HCEC 1CT (cell line): ENCODE measurements around the gene YPEL3.
"Not testable (repeated sequence)": the region's sequence is repeated elsewhere in the genome, so short reads cannot be mapped to it uniquely, and the experiment has no call there.

ENCODE experiments used
- DNase-seq: peaks from one replicate; pipeline ENCODE4 v3.0.0-alpha.2; 2017

YPEL3 gene

DNA sequence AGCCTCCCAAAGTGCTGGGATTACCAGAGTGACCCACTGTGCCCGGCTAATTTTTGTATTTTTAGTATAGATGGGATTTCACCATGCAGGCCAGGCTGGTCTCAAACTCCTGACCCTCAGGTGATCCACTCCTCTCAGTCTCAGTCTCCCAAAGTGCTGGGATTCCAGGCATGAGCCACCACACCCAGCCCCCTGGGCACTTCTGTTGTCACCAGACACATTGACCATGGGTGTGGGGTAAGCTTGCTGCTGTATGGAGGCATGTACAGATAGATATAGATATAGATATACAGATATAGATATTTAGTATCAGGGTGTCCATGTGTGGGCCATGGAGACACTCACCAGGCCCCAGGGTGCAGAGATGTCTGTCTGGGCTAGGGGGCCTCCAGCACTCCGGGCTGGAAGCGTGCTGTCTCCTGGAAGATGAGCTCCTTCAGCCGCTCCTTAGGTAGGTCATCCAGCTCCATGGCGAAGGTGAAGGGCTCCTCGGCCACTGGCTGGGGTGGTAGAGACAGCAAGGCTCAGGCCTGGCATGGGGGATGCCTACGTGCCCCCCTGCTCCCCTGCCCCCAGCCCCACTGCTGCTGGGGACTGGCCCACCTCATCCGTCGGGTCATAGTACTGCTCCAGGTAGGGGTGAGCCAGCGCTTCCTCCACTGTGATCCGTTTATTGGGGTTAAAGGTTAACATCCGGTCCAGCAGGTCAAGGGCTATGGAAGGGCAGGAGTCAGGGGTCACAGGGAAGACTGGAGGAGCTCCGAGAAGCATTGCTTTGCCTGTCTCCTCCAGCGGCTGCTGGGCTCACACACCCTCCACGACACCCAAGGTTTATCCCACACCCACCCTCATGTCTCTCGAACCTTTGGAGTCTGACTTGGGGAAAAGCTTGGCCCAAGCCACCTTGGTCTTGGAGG is 20.5 kb upstream of the YPEL3 start:
- no peak for DNase-seq

DNA sequence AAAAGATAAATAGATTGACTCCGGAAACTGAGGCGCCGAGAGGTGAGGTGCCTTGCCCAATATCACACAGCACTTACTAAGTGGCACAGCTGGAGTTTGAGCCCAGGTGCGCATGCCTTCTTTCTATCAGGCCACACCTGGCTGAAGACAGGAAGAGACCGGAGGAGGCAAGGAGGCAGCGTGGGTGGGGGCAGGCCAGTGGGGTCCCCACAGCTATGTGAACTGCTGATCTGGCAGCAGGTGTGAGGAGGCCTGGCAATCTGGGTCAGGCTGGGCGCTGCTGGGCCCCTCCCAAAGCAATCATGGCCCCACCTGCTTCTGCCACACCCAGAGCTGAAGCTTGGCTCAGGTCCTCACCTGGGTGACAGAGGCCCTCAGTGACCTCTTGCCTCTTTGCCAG is 19.2 kb upstream of the YPEL3 start:
- no peak for DNase-seq

DNA sequence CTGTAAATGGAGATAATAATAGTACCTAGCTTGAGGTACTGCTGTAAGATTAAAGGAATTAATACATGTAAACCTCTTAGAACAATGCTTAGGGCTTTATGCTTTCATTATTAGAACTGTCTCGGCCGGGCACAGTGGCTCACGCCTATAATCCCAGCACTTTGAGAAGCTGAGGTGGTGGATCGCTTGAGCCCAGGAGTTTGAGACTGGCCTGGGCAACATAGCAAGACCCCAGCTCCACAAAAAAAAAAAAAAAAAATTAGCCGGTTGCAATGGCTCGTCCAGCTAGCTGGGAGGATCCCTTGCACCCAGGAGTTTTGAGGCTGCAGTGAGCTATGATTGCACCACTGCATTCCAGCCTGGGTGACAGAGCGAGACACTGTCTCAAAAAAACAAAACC is 18.8 kb upstream of the YPEL3 start:
- not testable (repeated sequence) for DNase-seq

DNA sequence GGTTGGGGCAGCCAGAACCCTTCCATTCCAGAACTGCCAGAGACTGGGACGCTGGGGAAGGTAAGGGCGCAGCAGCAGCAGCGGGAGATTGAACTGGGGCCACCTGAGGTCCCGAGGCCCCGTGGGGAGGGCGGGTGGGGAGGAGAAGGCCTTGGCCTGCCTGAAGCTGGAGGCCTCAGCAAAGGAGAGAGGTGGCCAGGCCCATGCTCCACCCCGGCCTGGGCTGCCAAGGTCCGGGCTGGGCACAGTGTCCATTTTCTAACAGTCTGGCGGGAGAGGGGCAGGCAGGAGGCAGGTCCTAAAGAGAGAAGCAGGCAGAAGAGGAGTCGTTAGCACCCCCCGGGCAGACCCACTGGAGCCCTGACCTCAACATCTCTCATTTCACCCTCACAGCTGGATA is 18.4 kb upstream of the YPEL3 start:
- no peak for DNase-seq

DNA sequence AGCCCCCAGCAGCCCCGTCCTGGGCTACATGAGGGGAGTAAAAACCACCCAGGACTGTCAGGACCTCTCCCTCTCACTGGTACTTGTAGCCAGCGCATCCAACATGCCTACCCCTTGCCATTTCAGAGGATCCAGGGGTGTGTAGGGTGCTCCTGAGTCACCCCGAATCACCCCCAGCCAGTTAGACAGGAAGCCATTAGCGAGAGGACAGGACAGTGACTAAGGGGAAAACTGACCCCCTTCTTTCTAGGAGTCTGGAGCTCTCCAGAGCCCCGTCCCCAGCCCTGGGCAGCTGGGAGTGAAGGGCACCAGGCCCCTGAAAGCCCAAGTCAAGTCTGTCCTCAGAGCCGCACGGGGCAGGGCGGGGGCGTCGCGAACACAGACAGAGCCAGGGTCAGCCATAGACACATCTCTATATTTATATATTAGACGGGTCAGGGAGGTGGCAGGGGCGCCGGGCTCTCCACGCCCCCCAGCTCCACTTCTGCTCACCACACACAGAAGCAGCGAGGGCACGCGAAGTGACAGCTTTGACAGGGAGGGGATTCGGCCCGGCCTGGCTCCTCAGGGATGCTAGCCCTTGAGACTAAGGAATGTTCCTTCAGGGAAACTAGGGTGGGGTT is 17.8 kb upstream of the YPEL3 start:
- peak; percentile 40 for DNase-seq

DNA sequence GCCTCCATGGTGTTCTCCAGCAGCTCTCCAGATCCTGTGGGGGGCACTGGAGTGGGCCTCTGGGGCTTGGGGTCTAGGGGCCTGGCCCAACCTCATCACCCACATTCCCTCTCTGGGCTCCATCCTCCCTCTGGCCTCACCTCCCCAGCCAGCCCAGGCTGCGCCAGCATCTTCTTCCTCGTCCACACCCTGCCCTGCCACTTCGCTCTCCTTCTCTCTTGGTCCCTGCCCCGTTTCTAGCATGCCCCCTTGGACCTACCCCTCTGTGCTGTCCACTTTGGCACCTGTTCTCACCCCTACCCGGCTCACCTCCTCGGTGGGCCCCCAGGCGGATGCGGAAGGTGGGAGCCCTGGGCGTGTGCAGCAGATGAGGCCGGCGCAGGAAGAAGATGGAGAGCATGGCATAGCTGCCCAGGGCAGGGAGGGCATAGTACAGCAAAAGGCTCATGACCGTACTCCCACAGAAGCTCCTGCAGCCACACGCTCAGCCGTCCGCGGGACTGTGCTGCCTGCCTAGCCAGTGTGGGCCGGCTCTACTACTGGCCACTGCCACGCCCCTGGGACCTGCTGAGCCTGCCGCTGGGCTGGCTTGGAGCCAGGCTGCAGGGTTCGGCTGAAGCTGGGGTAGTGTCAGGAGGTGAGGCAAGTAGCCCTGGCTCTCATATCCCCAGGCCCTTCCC is 17.2 kb upstream of the YPEL3 start, which contains the start of gene GDPD3:
Gene GDPD3 (minus strand): TSS at position 507 of the 680 bp plus-strand sequence. CDS start 59 bp downstream, at position 448.
- DNase-seq: no peak

DNA sequence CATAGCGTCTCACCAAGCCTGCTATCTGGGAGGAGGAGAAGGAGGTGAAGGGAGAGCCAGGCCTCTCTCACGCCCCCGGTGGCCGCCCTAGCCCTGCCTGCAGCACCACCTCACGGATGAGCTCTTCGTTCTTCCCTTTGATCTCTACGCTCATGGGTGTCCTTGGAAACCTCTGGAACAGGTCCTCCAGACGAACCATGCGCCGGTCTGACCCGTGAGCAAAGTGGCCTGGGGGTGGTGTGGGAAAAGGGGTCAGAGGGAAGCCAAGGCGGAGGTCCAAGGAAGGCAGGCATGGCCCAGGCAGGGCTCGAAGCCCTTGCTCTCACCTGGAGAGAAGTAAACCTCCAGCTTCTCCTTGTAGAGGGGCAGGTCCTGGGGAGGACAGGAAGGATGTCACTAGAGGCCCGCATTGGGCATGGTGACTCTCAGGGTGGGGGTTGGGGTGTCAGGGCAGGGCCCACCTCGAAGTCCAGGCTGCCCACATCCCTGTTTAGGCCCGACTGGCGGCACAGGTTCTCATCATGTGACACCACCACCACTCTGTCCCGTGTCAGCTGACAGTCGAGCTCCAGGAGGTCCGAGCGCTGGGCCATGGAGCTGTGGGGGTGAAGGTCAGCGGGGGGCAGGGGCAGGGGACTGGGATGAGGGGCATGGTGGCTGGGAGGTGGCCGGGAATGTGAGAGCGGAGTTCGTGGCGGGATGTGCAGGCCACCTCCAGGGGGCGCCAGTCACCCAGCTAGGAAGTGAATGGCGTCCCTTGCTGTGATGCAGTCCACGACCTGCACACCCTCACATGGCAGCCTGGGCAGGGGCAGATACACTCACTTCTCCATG is 16.4 kb upstream of the YPEL3 start:
- peak; percentile 53 for DNase-seq

DNA sequence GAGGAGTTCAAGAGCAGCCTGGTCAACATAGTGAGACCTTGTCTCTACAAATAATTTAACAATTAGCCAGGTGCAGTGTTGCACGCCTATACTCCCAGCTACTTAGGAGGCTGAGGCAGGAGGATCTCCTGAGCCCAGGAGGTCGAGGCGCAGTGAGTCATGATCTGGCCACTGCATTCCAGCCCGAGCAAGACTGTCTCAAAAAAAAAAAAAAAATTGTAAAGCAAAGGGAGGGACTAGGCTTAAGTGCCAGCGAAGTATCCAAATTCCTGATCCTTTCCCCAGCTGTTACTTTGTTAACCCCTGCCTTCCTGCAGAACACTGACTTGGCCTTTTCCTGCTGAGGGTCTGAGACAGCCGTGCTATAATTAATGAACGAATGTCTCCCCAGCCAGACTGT is 14.6 kb upstream of the YPEL3 start:
- peak; percentile 34 for DNase-seq

DNA sequence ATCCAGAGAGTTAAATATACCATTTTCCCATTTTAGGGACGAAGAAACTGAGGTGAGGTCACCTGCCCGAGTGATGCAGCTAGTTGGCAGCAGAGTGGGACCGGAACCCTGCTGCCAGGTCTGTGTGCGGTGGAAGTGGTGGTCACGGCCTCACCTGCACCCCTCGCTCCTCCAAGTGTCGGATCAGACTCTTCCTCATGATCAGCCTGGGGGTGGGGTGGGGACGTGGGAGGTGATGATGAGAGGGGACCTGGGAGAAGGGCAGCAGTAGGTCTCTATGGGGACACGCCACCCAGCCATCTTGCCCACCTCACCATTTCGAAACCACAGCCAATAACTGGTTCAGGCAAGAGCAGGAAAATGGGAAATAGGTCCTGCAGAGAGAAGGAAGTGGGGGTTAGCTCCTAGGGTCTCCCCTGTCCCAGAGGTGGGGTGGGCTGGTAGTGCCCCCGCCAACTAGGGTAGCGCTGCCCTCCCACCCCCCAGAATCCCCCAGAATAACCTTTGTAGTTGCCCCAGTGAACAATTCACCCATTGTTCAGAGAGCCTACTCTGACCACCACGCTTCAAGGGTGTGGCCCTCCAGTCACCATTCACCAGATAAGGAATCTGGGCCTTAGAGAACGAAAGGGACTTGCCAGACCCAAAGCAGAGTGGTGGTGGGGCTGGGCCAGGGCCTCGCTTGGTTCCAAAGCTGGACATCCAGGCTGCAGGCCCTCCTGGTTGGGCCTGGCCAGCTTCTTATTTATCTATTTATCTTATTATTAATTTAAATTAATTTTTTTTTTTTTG is 12.2 kb upstream of the YPEL3 start:
- no peak for DNase-seq

DNA sequence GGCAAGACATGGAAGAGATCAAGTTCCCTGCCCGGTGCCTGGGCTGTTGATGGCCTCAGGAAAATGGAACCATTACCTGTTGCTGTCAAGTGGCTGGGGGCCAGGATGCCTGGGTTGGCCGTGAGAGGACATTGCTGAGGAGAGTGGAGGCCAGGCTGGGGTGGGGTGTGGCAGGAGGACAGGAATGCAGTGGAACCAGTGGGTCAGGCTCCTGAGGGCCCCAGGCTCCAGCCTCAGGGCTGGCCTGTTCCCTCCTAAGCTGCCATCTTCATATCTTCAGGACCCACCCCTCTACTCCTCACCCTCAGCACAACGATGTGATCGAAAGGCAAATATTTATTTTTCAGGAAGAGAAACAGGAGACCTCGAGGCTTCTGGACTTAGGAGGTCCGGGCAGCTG is 8.5 kb upstream of the YPEL3 start:
- no peak for DNase-seq

DNA sequence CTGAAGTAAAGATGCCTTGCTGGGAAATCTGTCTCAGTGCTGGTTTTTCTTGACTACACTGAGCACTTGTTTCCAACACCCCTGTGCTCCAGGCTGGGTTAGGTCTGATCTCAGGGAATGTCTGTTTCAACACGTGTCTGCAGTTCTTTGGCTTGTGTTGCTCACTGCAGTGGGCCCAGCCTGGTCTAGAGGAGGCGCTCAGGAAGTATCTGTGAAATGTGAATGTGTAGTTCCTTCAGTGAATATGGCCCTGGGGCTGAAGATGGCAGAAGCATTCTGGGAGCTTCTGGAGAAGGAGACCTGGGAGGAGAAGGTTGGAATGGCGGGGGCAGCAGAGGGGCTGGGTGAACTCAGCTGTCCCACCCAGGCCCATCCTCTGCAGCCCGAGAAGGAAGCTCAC is 8.1 kb upstream of the YPEL3 start:
- no peak for DNase-seq

DNA sequence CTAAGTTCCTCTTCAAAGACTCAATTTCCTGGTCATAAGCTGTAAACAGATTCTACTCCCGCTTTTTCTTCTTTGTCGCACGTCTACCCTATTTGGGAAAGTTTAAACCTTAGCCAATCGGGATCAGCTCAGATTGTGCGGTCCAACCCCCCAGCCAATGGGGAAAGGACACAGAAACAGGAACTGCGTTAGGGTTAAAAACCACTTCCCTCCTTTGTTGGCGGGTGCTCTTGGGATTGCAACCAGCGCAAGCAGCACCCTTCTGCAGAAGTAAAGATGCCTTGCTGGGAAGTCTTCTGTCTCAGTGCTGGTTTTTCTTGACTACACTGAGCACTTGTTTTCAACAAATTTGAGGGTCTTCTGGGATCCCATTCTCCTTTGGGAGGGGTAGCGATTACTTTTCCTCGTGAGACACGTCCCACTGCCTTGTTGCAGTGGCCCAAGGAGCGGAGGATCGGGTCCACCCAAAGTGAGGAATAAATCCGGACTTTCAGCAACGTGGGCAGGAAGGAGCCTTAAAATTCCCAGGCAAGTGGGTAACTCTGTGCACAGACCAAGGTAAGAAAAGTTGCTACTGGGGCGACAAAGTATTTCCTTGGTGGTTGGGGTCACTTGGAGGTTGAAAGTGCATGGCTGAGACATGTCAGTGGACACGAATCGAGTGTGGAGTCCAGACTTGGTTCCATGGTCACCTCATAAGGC is 1.0 kb upstream of the YPEL3 start:
- DNase-seq: no peak

DNA sequence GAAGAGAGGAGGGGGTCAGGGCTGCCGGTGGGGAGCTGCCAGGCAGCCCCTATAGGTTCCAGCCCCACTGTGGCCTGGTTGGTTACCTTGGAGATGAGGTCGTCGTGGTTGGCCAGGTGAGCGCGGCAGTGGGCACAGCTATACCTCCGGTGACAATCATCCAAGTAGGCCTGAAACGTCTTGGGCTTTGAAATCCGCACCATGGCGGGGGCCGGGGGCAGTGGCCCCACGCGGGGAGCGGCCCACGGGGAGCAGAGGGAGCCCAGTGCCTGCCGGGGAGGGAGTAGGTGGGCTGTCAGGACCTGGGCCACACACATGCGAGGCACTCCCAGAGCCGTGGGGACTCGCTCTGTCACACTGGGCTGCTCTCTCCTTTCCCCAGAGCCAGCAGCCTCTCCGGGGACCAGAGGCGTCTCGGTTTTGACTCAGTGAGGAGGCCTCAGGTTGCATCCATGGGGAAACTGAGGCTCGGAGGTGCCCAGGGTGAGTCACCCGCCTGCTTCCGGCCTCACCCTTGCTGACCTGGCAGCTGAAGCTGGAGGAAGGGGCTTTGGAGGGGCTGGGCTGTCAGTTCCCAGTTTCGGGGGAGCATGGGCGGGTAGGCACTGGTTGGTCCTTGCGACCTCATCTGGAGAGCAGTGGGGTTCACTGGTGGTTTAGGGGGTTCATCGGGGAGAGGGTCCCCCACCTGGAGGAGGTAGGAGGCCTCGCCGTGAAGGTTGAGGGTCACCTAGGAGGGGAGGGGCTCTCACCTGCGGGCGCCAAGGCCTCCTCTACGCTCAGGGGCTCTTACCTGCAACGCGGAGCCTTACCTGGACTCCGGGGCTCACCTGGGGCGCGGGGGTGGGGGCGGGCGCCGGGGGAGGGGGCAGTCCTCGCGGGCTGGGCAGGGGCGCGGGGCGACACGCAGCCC is 591 bp downstream of the YPEL3 start:
- no peak for DNase-seq

DNA sequence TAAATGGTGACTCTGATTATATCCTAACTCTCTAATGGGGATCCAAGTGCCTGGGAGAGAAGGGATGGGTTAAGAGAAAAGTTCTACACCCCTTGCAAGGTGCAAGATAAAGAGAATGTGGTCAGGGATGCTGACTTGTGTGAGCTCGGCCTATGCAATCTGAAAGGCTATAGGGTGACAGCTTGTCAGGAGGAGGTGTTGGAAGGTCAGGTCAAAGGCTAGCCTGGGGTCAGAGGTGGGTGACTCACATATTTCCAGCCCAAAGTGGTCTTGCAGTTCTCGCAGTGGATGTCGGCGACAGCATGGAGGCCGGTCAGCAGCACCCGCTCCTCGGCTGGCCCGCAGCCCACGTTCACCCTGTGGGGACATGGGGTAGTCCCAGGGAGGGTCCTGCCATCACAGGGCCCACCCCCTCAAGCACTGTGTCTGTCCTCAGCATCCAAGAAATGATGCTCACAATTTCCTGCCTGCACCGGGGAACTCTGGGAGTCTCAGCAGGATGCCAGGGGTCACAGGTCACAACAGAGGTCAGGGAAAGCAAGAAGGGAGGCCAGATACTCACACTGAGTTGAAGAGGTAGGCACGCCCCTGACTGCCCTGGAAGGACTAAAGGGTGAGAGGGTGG is 1.4 kb downstream of the YPEL3 start:
- no peak for DNase-seq

DNA sequence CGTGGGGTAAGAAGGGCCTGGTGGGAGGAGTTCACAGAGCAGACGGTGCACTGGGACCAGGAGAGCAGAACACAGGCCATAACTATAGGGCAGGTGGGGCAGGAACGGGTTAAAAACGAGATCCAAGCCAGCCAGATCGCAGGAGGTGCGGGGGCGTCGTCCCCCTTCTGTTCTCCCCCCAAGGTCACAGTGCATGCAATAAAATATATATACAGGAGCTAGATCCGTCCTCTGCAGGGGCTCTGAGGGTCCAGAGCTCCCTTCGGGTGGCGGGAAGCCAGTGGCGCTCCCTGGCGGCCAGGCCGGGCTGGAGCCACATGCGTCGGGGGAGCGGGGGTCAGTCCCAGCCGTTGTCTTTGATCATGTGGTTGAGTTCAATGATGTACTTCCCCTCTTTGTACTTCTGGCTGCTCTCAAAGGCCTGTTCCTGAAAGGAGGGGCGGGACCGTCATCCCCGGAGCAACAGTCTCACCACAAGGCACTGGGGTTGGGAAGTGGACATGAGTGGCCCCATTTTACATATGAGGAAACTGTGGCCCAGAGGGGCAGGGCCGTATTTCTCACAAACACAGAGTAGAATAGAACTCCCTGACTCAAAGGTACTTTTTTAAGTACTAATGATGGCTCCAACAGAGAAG is 3.5 kb downstream of the YPEL3 start:
- peak; percentile 83 for DNase-seq

DNA sequence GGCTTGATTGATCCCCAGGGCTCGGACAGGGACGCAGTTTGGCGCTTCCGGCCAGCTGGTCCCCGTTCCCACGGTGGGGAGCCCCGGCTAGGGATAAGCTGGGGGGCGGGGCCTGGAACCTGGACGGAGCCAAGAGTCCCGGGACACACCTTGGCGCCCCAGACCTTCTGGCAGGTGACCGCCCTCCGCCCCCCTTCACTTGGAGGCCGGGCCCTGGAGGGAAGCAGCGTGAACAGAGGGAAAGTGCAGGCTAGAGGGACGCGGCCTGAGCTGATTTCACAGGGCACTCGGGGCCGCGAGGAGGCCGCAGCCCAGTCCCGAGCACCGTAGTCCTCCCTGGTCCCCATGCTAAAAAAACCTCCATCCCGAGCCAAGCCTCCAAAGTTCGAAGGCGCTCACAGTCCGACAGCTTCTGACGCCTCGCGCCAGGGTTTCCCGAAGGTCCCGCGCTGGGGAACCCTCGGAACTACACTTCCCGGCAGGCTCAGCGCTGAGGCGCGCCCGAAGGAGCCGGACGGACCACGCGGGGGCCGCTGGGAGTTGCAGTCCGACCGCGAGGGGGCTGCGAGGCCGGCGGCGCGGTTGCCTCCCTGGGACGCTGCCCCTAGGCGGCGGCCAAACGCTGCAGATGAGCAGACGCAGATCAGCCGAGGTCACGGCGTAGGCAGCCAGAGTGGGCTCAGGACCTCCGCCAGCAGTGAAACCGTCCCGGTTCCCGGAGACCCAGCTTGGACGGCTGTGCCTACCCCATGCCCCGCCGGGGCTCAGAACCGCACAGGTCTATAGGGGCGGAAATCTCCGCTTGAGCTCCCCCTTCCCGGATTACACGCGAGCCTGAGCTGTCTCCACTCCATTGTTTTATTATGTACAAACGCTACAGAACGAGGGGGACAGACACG is 4.3 kb downstream of the YPEL3 start, which contains the start of gene TBX6:
Gene TBX6 (minus strand): TSS at position 451 of the 899 bp plus-strand sequence. CDS start 731 bp downstream, outside the sequence.
- peak; percentile 92 for DNase-seq

DNA sequence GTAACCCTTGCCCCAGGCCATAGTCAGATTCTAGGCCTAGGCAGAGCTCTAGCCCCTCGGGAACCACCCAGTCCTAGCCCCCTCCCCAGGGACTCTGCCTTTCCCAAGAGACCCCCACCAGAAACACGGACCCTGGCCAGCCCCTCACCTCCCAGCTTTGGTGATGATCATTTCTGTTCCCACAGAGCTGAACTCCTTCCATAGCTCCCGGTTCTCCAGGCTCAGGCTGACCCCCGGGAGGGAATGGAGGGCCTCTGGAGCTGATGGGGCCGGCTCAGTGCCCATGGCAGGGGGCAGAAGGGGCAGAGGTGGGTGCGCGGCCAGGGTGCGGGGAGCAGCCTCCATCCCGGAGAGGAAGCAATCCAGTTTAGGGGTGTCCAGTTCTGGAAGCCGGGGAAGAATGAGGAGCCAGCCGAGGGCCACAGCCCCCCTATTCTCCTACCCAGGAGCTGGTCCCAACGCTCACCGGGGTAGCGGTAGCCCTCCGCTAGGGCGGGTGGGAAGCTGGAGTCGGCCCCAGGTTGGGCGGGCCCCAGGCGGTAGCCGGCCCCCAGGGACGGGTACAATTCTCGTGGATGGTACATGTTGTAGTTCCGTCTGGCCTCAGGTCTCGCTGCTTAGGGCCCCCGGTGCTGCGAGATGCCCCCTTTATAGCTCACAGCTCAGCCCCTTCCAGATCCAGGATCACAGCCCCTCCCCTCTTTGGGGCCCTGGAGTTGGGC is 5.2 kb downstream of the YPEL3 start:
- no peak for DNase-seq
